22Rv1 (cell line): ENCODE measurements around the gene RIN1.

Source experiments
- CTCF ChIP-seq: fragments of 450-650 bp; IDR thresholded peaks from 2 replicates; pipeline ENCODE4 v1.5.1; 2017; ENCODE audit warnings: mild to moderate bottlenecking
- ZFX ChIP-seq: fragments of 450-650 bp; IDR thresholded peaks from 2 replicates; pipeline ENCODE4 v1.6.1; 2017; ENCODE audit warnings: antibody characterized with exemption, borderline replicate concordance

GRCh38 chr11:66287889-66288670, 48.2 kb downstream of the RIN1 start:
- TF ChIP-seq CTCF = no peak
- no peak for TF ChIP-seq ZFX
